Measurements from ENCODE around the gene IFT74. TPM values are rescaled to one million over a fixed set of nuclear protein-coding genes. Genes with fewer than 3 reads are reported as not detected.

IFT74 gene
- polyA plus RNA-seq, 1 experiment = 15.6 TPM

DNA sequence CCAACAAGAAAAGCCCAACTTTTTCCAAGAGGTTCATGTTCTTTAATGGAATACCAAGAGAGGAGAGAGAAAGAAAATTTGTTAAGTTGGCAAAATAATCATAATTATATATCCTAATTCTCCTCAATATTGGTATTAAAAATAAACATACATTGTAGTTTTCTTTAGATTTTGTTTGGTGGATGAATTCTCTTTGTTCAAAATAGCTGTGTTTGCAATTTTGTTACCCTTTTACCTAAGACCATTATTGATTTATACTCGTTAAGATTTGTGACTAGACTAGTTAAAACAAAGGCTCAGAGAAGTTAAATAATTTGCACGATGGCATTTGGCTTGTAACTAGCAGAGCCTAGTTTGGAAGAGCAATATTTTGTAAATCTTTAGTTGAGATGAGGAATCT is 39.6 kb downstream of the IFT74 start:
- Histone ChIP-seq H3K27me3 (ENCODE audit: control insufficient read depth, insufficient read depth, low read length) (no peaks in the 10 kb centered on the region), H3K27ac (ENCODE audit: low read depth, low read length) (no peak overlapping the region), H3K9me3 (ENCODE audit: control insufficient read depth, insufficient read depth, low read length) (no peaks in the 10 kb centered on the region), H3K4me3 (ENCODE audit: low read depth, low read length) (no peak overlapping the region)
- TF ChIP-seq, protein P1, sequence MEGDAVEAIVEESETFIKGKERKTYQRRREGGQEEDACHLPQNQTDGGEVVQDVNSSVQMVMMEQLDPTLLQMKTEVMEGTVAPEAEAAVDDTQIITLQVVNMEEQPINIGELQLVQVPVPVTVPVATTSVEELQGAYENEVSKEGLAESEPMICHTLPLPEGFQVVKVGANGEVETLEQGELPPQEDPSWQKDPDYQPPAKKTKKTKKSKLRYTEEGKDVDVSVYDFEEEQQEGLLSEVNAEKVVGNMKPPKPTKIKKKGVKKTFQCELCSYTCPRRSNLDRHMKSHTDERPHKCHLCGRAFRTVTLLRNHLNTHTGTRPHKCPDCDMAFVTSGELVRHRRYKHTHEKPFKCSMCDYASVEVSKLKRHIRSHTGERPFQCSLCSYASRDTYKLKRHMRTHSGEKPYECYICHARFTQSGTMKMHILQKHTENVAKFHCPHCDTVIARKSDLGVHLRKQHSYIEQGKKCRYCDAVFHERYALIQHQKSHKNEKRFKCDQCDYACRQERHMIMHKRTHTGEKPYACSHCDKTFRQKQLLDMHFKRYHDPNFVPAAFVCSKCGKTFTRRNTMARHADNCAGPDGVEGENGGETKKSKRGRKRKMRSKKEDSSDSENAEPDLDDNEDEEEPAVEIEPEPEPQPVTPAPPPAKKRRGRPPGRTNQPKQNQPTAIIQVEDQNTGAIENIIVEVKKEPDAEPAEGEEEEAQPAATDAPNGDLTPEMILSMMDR (IDR thresholded peaks at IDR 0.05; ENCODE audit: low read depth, low read length) = no peak
- ChIA-PET POLR2A (no interaction called here), CTCF (interaction anchor here (0.5 to 0.6 kb wide), 2 partner anchors 89 to 279 kb away, joined by 5 to 8 read pairs; no protein-coding TSS in a partner anchor)
- no peak for DNase-seq (ENCODE audit: low read depth, low spot score)

DNA sequence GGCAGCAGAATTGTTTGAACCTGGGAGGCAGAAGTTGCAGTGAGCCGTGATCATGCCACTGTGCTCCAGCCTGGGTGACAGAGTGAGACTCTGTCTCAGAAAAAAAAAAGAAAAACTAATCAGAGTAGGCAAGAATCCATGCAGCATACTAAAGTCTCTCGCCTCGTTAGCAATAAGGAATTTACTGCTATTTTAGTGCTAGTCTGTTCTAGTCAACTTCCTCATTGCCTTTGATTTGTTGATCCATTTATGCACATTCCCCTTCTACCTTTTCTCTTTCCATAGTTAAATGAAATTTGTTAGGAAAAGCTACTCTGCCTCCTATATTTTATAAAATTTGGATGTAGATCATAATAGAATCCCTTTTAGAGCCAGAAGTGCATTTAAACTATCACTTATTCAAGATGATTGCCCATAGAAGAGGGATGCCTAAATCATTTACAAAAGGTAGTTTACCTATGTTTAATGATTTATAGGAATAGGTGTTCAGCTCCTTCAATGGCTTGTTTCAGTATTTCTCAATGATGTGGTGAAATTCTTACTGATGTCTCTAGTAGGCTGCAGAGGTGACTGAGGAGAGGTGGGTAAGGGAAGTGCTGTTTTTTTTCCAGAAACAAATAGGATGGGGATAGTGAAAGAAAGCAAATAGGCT is 47.3 kb downstream of the IFT74 start:
- no peaks in the 10 kb centered on the region for H3K27me3 ChIP-seq (ENCODE audit: control insufficient read depth, insufficient read depth, low read length)
- H3K27ac ChIP-seq (ENCODE audit: low read depth, low read length) = no peak overlapping the region
- TF ChIP-seq, protein P1 (IDR thresholded peaks at IDR 0.05; ENCODE audit: low read depth, low read length) = no peak
- ChIA-PET CTCF (no interaction called here), POLR2A (no interaction called here)
- no peak overlapping the region for H3K4me3 ChIP-seq (ENCODE audit: low read depth, low read length)
- no peak for DNase-seq (ENCODE audit: low read depth, low spot score)
- H3K9me3 ChIP-seq (ENCODE audit: control insufficient read depth, insufficient read depth, low read length) = no peaks in the 10 kb centered on the region

DNA sequence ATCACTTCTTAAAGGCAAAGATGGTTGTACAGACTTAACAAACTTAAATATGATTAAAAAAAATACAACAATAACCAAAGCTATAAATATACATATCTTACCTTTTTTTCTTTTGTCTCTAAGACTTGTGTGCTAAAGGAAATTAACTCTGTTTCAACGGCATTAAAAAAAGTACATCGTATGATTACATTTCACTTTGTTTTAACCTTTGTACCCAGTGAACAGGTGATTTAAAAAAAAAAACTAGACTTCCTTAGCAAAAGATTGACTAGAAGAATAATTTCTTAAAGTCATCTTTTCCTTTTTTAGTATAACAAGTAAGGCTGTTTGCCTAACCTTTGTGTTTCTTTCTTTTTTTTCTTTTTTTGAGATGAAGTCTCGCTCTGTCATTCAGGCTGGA is 49.3 kb downstream of the IFT74 start, which contains the start of gene LRRC19:
LRRC19 (minus strand) TSS at position 182 of the 400 bp plus-strand sequence. CDS start 5,978 bp downstream, outside the sequence.
- no peak within 1 kb of the TSS for H3K4me3 ChIP-seq (ENCODE audit: low read depth, low read length)
- ChIA-PET CTCF (no interaction called here), POLR2A (no interaction called here)
- TF ChIP-seq, protein P1 (IDR thresholded peaks at IDR 0.05; ENCODE audit: low read depth, low read length) = no peak
- no peak within 1 kb of the TSS for H3K27ac ChIP-seq (ENCODE audit: low read depth, low read length)
- no peaks in the 10 kb centered on the region for H3K27me3 ChIP-seq (ENCODE audit: control insufficient read depth, insufficient read depth, low read length)
- no peak for DNase-seq (ENCODE audit: low read depth, low spot score)
- no peaks in the 10 kb centered on the region for H3K9me3 ChIP-seq (ENCODE audit: control insufficient read depth, insufficient read depth, low read length)

DNA sequence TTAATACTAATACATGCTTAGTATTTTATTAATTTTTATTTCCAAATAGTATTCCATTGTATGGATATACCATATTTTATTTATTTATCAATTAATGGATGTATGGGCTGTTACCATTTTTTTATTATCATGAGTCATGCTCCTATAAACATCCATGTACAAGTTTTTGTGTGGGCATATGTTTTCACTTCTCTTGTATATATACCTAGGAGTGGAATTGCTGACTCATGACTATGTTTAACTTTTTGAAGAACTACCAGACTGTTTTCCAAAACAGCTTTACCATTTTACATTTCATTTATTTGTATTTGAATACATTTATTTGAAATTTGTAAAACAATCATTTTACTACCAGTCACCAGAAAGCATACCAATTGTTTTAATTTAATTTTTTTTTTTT is 63.4 kb downstream of the IFT74 start:
- TF ChIP-seq, protein P1 (IDR thresholded peaks at IDR 0.05; ENCODE audit: low read depth, low read length) = no peak
- Histone ChIP-seq H3K27me3 (ENCODE audit: control insufficient read depth, insufficient read depth, low read length) (no peaks in the 10 kb centered on the region), H3K9me3 (ENCODE audit: control insufficient read depth, insufficient read depth, low read length) (peaks cover 3% of the 10 kb centered on the region; the same call in 1 of the 2 replicates), H3K27ac (ENCODE audit: low read depth, low read length) (no peak overlapping the region), H3K4me3 (ENCODE audit: low read depth, low read length) (no peak overlapping the region)
- ChIA-PET CTCF (interaction anchor here (0.7 to 2.9 kb wide), 4 partner anchors 8 to 257 kb away, joined by 3 to 11 read pairs (median 6); no protein-coding TSS in a partner anchor), POLR2A (interaction anchor here (0.7 to 1.5 kb wide), 3 partner anchors 12 to 105 kb away, joined by 4 to 6 read pairs (median 5); no protein-coding TSS in a partner anchor)
- DNase-seq (ENCODE audit: low read depth, low spot score) = peak; percentile 63

DNA sequence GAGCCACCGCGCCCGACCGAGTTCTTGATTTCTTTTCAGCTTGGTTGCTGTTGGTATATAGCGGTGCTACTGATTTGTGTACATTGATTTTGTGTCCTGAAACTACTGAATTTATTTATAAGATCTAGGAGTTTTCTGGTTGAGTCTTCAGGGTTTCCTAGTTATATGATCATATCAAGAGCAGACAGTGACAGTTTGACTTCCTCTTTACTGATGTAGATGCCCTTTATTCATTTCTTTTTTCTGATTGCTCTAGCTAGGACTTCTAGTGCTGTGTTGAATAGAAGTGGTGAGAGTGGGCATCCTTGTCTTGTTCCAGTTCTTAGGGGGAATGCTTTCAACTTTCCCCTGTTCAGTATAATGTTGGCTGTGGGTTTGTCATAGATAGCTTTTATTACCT is 66.7 kb downstream of the IFT74 start:
- POLR2A ChIA-PET = no interaction called here
- CTCF ChIA-PET = no interaction called here
- Histone ChIP-seq H3K9me3 (ENCODE audit: control insufficient read depth, insufficient read depth, low read length) (peaks cover 3% of the 10 kb centered on the region; the same call in 1 of the 2 replicates), H3K27ac (ENCODE audit: low read depth, low read length) (no peak overlapping the region), H3K4me3 (ENCODE audit: low read depth, low read length) (no peak overlapping the region), H3K27me3 (ENCODE audit: control insufficient read depth, insufficient read depth, low read length) (no peaks in the 10 kb centered on the region)
- DNase-seq (ENCODE audit: low read depth, low spot score) = no peak
- TF ChIP-seq, protein P1 (IDR thresholded peaks at IDR 0.05; ENCODE audit: low read depth, low read length) = no peak
